ENCODE results near the gene OR2M3.

The OR2M3 gene, protein sequence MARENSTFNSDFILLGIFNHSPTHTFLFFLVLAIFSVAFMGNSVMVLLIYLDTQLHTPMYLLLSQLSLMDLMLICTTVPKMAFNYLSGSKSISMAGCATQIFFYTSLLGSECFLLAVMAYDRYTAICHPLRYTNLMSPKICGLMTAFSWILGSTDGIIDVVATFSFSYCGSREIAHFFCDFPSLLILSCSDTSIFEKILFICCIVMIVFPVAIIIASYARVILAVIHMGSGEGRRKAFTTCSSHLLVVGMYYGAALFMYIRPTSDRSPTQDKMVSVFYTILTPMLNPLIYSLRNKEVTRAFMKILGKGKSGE

GRCh38 chr1:248196965-248197364, at the start of gene OR2M3:
Gene OR2M3 (plus strand): TSS chr1:248197265. CDS start chr1:248203068, 5,803 bp downstream.
- H3K9me3 Mint-ChIP-seq, result peaks cover 4% of the 10 kb centered on the region
- no peak for DNase-seq
- H3K4me3 Mint-ChIP-seq, result no peak within 1 kb of the TSS
- CTCF ChIA-PET, result no interaction called here
- no peaks in the 10 kb centered on the region for H3K36me3 Mint-ChIP-seq
- H3K27me3 Mint-ChIP-seq, result no peaks in the 10 kb centered on the region
- H3K4me1 Mint-ChIP-seq, result no peaks in the 10 kb centered on the region
- no peak within 1 kb of the TSS for H3K27ac Mint-ChIP-seq

GRCh38 chr1:248152056-248152827, 44.8 kb upstream of the OR2M3 start:
- Mint-ChIP-seq H3K4me3 (no peak overlapping the region), H3K27ac (no peak overlapping the region), H3K36me3 (no peaks in the 10 kb centered on the region), H3K9me3 (peaks cover 8% of the 10 kb centered on the region), H3K4me1 (no peaks in the 10 kb centered on the region), H3K27me3 (no peaks in the 10 kb centered on the region)
- CTCF ChIA-PET, result no interaction called here
- no peak for DNase-seq

GRCh38 chr1:248155927-248156326, 41.1 kb upstream of the OR2M3 start:
- Mint-ChIP-seq H3K27ac (no peak overlapping the region), H3K9me3 (no peaks in the 10 kb centered on the region)
- no peak for DNase-seq

DNA sequence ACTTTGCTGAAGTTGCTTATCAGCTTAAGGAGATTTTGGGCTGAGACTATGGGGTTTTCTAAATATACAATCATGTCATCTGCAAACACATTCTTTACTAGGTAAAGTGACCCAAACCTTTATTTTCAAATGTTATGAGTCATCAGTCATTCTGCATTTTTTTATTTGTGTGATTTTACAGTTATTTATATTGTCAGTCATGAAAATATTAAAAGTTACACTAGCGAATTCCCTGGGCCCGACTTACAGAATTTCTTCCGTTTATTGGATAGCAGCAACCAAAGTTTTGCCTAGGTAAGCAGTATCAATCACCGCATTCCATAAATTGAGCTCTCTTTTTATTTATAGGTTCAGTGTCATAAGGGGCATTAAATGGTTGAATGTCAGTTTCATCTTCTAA, 38.3 kb upstream of the OR2M3 start:
- H3K4me3 Mint-ChIP-seq, result no peak overlapping the region
- no peaks in the 10 kb centered on the region for H3K9me3 Mint-ChIP-seq
- CTCF ChIA-PET, result no interaction called here
- no peak for DNase-seq
- no peak overlapping the region for H3K27ac Mint-ChIP-seq
- H3K27me3 Mint-ChIP-seq, result no peaks in the 10 kb centered on the region
- no peaks in the 10 kb centered on the region for H3K4me1 Mint-ChIP-seq
- H3K36me3 Mint-ChIP-seq, result no peaks in the 10 kb centered on the region

More at GRCh38 chr1:248155927-248156326, 41.1 kb upstream of the OR2M3 start:
- H3K27me3 Mint-ChIP-seq, result no peaks in the 10 kb centered on the region
- H3K4me3 Mint-ChIP-seq, result no peak overlapping the region
- no peaks in the 10 kb centered on the region for H3K36me3 Mint-ChIP-seq
- CTCF ChIA-PET, result no interaction called here
- no peaks in the 10 kb centered on the region for H3K4me1 Mint-ChIP-seq

GRCh38 chr1:248164031-248164430, 33.0 kb upstream of the OR2M3 start:
- Mint-ChIP-seq H3K27ac (no peak overlapping the region), H3K4me3 (no peak overlapping the region), H3K9me3 (peaks cover 9% of the 10 kb centered on the region), H3K27me3 (no peaks in the 10 kb centered on the region), H3K4me1 (no peaks in the 10 kb centered on the region), H3K36me3 (no peaks in the 10 kb centered on the region)
- CTCF ChIA-PET, result no interaction called here
- DNase-seq, result no peak

- Mint-ChIP-seq H3K9me3 (peaks cover 9% of the 10 kb centered on the region), H3K27ac (no peak overlapping the region), H3K4me1 (no peaks in the 10 kb centered on the region), H3K4me3 (no peak overlapping the region), H3K27me3 (no peaks in the 10 kb centered on the region), H3K36me3 (no peaks in the 10 kb centered on the region)
- CTCF ChIA-PET, result no interaction called here
- no peak for DNase-seq
Measured at GRCh38 chr1:248165186-248165585, 31.9 kb upstream of the OR2M3 start.

- no peak for DNase-seq
- H3K4me3 Mint-ChIP-seq, result no peak within 1 kb of the TSS
- H3K27me3 Mint-ChIP-seq, result no peaks in the 10 kb centered on the region
- CTCF ChIA-PET, result no interaction called here
- H3K4me1 Mint-ChIP-seq, result no peaks in the 10 kb centered on the region
- H3K27ac Mint-ChIP-seq, result no peak within 1 kb of the TSS
- H3K9me3 Mint-ChIP-seq, result no peaks in the 10 kb centered on the region
- no peaks in the 10 kb centered on the region for H3K36me3 Mint-ChIP-seq
Measured at GRCh38 chr1:248174521-248174920, 22.5 kb upstream of the OR2M3 start, which contains the start of gene OR2M2. Gene OR2M2 (plus strand): TSS chr1:248174821. CDS start chr1:248179986, 5,165 bp downstream.

GRCh38 chr1:248183996-248184395, 13.1 kb upstream of the OR2M3 start:
- Mint-ChIP-seq H3K9me3 (peaks cover 5% of the 10 kb centered on the region), H3K4me1 (no peaks in the 10 kb centered on the region)

DNA sequence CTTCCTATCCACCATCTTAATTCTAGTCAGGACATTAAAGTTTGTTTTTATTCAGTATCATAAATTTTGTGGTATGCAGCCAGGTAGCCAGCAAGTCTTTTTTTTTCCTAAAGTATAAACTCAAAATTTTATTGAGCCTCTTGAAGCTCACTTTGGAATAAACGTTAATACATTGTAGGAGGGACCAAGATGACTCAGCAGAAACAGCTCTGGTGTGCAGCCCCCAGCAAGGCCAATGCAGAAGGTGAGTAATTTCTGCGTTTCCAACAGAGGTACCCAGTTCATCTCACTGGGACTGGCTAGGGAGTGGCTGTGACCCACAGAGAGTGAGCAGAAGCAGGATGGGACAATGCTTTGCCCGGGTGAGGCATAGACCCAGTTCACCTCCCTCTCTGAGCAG, 9.7 kb upstream of the OR2M3 start:
- Mint-ChIP-seq H3K36me3 (no peaks in the 10 kb centered on the region), H3K27ac (no peak overlapping the region), H3K27me3 (no peaks in the 10 kb centered on the region), H3K4me1 (no peaks in the 10 kb centered on the region), H3K4me3 (no peak overlapping the region), H3K9me3 (peaks cover 12% of the 10 kb centered on the region)
- CTCF ChIA-PET, result no interaction called here
- no peak for DNase-seq

More at GRCh38 chr1:248183996-248184395, 13.1 kb upstream of the OR2M3 start:
- DNase-seq, result no peak
- no peaks in the 10 kb centered on the region for H3K36me3 Mint-ChIP-seq
- no peak overlapping the region for H3K4me3 Mint-ChIP-seq
- H3K27me3 Mint-ChIP-seq, result no peaks in the 10 kb centered on the region
- CTCF ChIA-PET, result no interaction called here
- H3K27ac Mint-ChIP-seq, result no peak overlapping the region

GRCh38 chr1:248189026-248189425, 8.0 kb upstream of the OR2M3 start:
- H3K27ac Mint-ChIP-seq, result no peak overlapping the region
- H3K9me3 Mint-ChIP-seq, result peaks cover 12% of the 10 kb centered on the region

GRCh38 chr1:248194117-248194516, 2.9 kb upstream of the OR2M3 start:
- Mint-ChIP-seq H3K27me3 (no peaks in the 10 kb centered on the region), H3K4me3 (no peak overlapping the region), H3K9me3 (peaks cover 13% of the 10 kb centered on the region), H3K4me1 (no peaks in the 10 kb centered on the region), H3K27ac (no peak overlapping the region), H3K36me3 (no peaks in the 10 kb centered on the region)
- CTCF ChIA-PET, result no interaction called here
- DNase-seq, result no peak

More at GRCh38 chr1:248189026-248189425, 8.0 kb upstream of the OR2M3 start:
- DNase-seq, result no peak
- no peaks in the 10 kb centered on the region for H3K27me3 Mint-ChIP-seq
- H3K4me1 Mint-ChIP-seq, result no peaks in the 10 kb centered on the region
- H3K36me3 Mint-ChIP-seq, result no peaks in the 10 kb centered on the region
- CTCF ChIA-PET, result no interaction called here
- no peak overlapping the region for H3K4me3 Mint-ChIP-seq

DNA sequence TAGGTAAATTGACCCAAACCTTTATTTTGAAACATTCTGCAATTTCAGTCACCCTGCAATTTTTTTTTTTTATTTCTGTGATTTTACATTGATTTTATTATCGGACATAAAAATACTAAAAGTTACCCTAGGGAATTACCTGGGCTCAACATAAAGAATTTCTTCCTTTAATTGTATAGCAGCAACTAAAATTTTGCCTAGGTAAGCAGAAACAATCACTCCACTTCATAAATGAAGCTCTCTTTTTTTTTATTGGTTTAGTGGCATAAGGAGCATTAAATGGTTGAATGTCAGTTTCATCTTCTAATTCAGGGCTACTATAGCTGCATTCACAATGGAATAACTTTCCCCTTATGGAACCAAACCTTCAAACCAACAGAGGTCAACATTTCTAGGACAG, 18.8 kb downstream of the OR2M3 start:
- H3K27ac Mint-ChIP-seq, result no peak overlapping the region
- no peak overlapping the region for H3K4me3 Mint-ChIP-seq
- peaks cover 2% of the 10 kb centered on the region for H3K9me3 Mint-ChIP-seq
- DNase-seq, result no peak
- no peaks in the 10 kb centered on the region for H3K4me1 Mint-ChIP-seq
- no peaks in the 10 kb centered on the region for H3K36me3 Mint-ChIP-seq
- H3K27me3 Mint-ChIP-seq, result no peaks in the 10 kb centered on the region
- CTCF ChIA-PET, result no interaction called here

DNA sequence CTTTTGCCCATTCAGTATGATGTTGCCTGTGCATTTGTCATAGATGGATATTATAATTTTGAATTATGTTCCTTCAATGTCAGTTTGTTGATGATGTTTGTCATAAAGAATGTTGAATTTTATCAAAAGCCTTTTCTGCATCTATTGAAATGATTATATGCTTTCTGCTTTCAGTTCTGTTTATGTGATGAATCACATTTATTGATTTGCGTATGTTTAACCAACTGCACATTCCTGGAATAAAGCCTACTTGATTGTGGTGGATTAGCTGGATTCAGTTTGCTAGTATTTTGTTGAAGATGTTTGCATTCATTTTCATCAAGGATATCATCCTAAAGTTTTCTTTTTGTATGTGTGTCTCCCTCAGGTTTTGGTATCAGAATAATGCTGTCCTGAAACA, 28.5 kb downstream of the OR2M3 start:
- no peaks in the 10 kb centered on the region for H3K9me3 Mint-ChIP-seq
- no peaks in the 10 kb centered on the region for H3K4me1 Mint-ChIP-seq
- H3K36me3 Mint-ChIP-seq, result no peaks in the 10 kb centered on the region
- no peak overlapping the region for H3K4me3 Mint-ChIP-seq
- DNase-seq, result no peak
- CTCF ChIA-PET, result no interaction called here
- H3K27ac Mint-ChIP-seq, result no peak overlapping the region
- H3K27me3 Mint-ChIP-seq, result no peaks in the 10 kb centered on the region

GRCh38 chr1:248229360-248229908, 32.4 kb downstream of the OR2M3 start:
- H3K27me3 Mint-ChIP-seq, result no peaks in the 10 kb centered on the region
- CTCF ChIA-PET, result no interaction called here
- H3K36me3 Mint-ChIP-seq, result no peaks in the 10 kb centered on the region
- H3K4me1 Mint-ChIP-seq, result no peaks in the 10 kb centered on the region
- H3K9me3 Mint-ChIP-seq, result no peaks in the 10 kb centered on the region
- DNase-seq, result no peak
- H3K4me3 Mint-ChIP-seq, result no peak overlapping the region
- no peak overlapping the region for H3K27ac Mint-ChIP-seq

- no peaks in the 10 kb centered on the region for H3K36me3 Mint-ChIP-seq
- no peaks in the 10 kb centered on the region for H3K27me3 Mint-ChIP-seq
- H3K4me1 Mint-ChIP-seq, result no peaks in the 10 kb centered on the region
- H3K4me3 Mint-ChIP-seq, result no peak within 1 kb of the TSS
- no peak for DNase-seq
- H3K27ac Mint-ChIP-seq, result no peak within 1 kb of the TSS
- no peaks in the 10 kb centered on the region for H3K9me3 Mint-ChIP-seq
- CTCF ChIA-PET, result no interaction called here
Measured at GRCh38 chr1:248231117-248231516, 34.1 kb downstream of the OR2M3 start, which contains the start of gene OR2M4. Gene OR2M4 (plus strand): TSS chr1:248231417. CDS start chr1:248238929, 7,512 bp downstream.

Measured in activated naive CD4-positive, alpha-beta T cell treated with anti-CD3 and anti-CD28 coated beads, Interleukin-2, amount 10 ng/mL, durations not matched to agents 7 days and 5 days (primary cell).